IMR-90 (cell line): Measurements from ENCODE around the gene CTSF. TPM values are rescaled to one million over a fixed set of nuclear protein-coding genes. Genes with fewer than 3 reads are reported as not detected.

Source experiments
- ATAC-seq: fragments of 200-7000 bp; cut with Tn5 transposase; 2 replicates; pipeline ENCODE4 v1.9.1; 2020; ENCODE audit warnings: low read depth, mild to moderate bottlenecking, moderate library complexity
- BruUV-seq: library from RNA; stranded (reverse); fragments of 400-500 nt; replicated peaks from 2 replicates; lab custom pipeline; 2021; lab: Mats Ljungman, UMichigan
- CTCF ChIA-PET: fragments of 300-600 bp; formaldehyde crosslinking; extraction: SDS; loops from one replicate; lab custom pipeline; 2021; ENCODE audit warnings: antibody characterized with exemption; lab: Yijun Ruan, JAX
- POLR2A ChIA-PET: fragments of 300-600 bp; sonication (Branson Sonifier 250); formaldehyde crosslinking; loops from one replicate; lab custom pipeline; 2022; ENCODE audit warnings: antibody characterized with exemption; ENCODE audit not compliant: unreplicated experiment; lab: Charles Lee
- DNase-seq: peaks from one replicate; pipeline ENCODE4 v3.0.0; 2013
- H2AFZ ChIP-seq: replicated peaks from 2 replicates; pipeline ENCODE3; 2013; ENCODE audit warnings: low read length, mild to moderate bottlenecking; ENCODE audit not compliant: poor library complexity
- H2AK5ac ChIP-seq: 2 replicates; pipeline ENCODE4 v1.6.1; 2013; ENCODE audit warnings: low read depth, low read length, inconsistent platforms
- H2AK9ac ChIP-seq: replicated peaks from 2 replicates; pipeline ENCODE3; 2013; ENCODE audit warnings: mild to moderate bottlenecking, low read depth, low read length, moderate library complexity; ENCODE audit not compliant: poor library complexity
- H2BK120ac ChIP-seq: 2 replicates; pipeline ENCODE4 v1.6.1; 2013; ENCODE audit warnings: low read depth, low read length, inconsistent platforms
- H2BK15ac ChIP-seq: 3 replicates; pipeline ENCODE4 v1.6.1; 2013; ENCODE audit warnings: low read depth, low read length, inconsistent platforms
- H2BK20ac ChIP-seq: 2 replicates; pipeline ENCODE4 v1.6.1; 2013; ENCODE audit warnings: low read depth, mild to moderate bottlenecking, inconsistent platforms, low read length, moderate library complexity
- H2BK5ac ChIP-seq: 2 replicates; pipeline ENCODE4 v1.6.1; 2013; ENCODE audit warnings: mild to moderate bottlenecking, low read depth, low read length, inconsistent platforms; ENCODE audit not compliant: poor library complexity, severe bottlenecking
- H3K14ac ChIP-seq: replicated peaks from 2 replicates; pipeline ENCODE4 v1.6.1; 2013; ENCODE audit warnings: low read depth, low read length, inconsistent platforms
- H3K18ac ChIP-seq: 2 replicates; pipeline ENCODE4 v1.6.1; 2013; ENCODE audit warnings: low read depth, low read length, control low read depth
- H3K23ac ChIP-seq: 2 replicates; pipeline ENCODE4 v1.6.1; 2013; ENCODE audit warnings: low read depth, low read length, inconsistent platforms
- H3K27ac ChIP-seq: 2 replicates; pipeline ENCODE4 v1.5.1; 2013; ENCODE audit warnings: mild to moderate bottlenecking, control low read depth, low read length; ENCODE audit not compliant: insufficient read depth
- H3K27me3 ChIP-seq: 2 replicates; pipeline ENCODE4 v1.6.1; 2013; ENCODE audit warnings: low read length; ENCODE audit not compliant: control insufficient read depth, insufficient read depth
- H3K36me3 ChIP-seq: 2 replicates; pipeline ENCODE4 v1.6.1; 2013; ENCODE audit warnings: low read length, mixed read lengths; ENCODE audit not compliant: control insufficient read depth, insufficient read depth
- H3K4ac ChIP-seq: 2 replicates; pipeline ENCODE4 v1.6.1; 2013; ENCODE audit warnings: low read depth, low read length, inconsistent platforms
- H3K4me1 ChIP-seq: 2 replicates; pipeline ENCODE4 v1.6.1; 2013; ENCODE audit warnings: low read length, mixed read lengths; ENCODE audit not compliant: control insufficient read depth, insufficient read depth
- H3K4me2 ChIP-seq: 2 replicates; pipeline ENCODE4 v1.6.1; 2013; ENCODE audit warnings: low read depth, mild to moderate bottlenecking, control low read depth, low read length, moderate library complexity
- H3K4me3 ChIP-seq: 2 replicates; pipeline ENCODE4 v1.5.1; 2013; ENCODE audit warnings: low read depth, mild to moderate bottlenecking, control low read depth, low read length, moderate library complexity; ENCODE audit not compliant: insufficient read depth
- H3K56ac ChIP-seq: 2 replicates; pipeline ENCODE4 v1.6.1; 2013; ENCODE audit warnings: low read length, inconsistent platforms; ENCODE audit not compliant: insufficient read depth; ENCODE audit errors: extremely low read depth
- H3K79me1 ChIP-seq, 2 experiments: 2 replicates each; pipeline ENCODE4 v1.6.1; 2013; ENCODE audit warnings: low read length in 2 of 2, inconsistent platforms in 1 of 2, low read depth in 1 of 2
- H3K9ac ChIP-seq: 2 replicates; pipeline ENCODE4 v1.6.1; 2013; ENCODE audit warnings: low read depth, low read length, control low read depth
- H3K9me1 ChIP-seq: 2 replicates; pipeline ENCODE4 v1.6.1; 2013; ENCODE audit warnings: low read length, inconsistent platforms; ENCODE audit not compliant: insufficient read depth
- H3K9me3 ChIP-seq: 2 replicates; pipeline ENCODE4 v1.6.1; 2013; ENCODE audit warnings: low read length; ENCODE audit not compliant: control insufficient read depth, insufficient read depth
- H4K20me1 ChIP-seq: 2 replicates; pipeline ENCODE4 v1.6.1; 2013; ENCODE audit warnings: low read length, inconsistent platforms; ENCODE audit not compliant: insufficient read depth
- H4K5ac ChIP-seq: 2 replicates; pipeline ENCODE4 v1.6.1; 2013; ENCODE audit warnings: mild to moderate bottlenecking, low read depth, low read length, control low read depth
- H4K8ac ChIP-seq, 2 experiments: 2 replicates each; pipeline ENCODE4 v1.6.1; 2013; ENCODE audit warnings: low read depth in 2 of 2, low read length in 2 of 2, control low read depth in 1 of 2, inconsistent platforms in 1 of 2
- H4K91ac ChIP-seq: 2 replicates; pipeline ENCODE4 v1.6.1; 2013; ENCODE audit warnings: low read depth, low read length, inconsistent platforms; ENCODE audit not compliant: insufficient read depth
- CTCF ChIP-seq: conservative IDR thresholded peaks from 2 replicates; pipeline ENCODE4 v1.5.1; 2012; ENCODE audit warnings: mild to moderate bottlenecking, low read depth, low read length, improper control_type of control experiment
- ELK1 ChIP-seq: fragments of 150-350 bp; IDR thresholded peaks from 2 replicates; pipeline ENCODE4 v1.6.1; 2016; ENCODE audit warnings: low read depth, mild to moderate bottlenecking, low read length, moderate library complexity, borderline replicate concordance
- MAFK ChIP-seq: IDR thresholded peaks from 2 replicates; pipeline ENCODE4 v1.6.1; 2012; ENCODE audit warnings: low read depth, low read length, improper control_type of control experiment
- NFE2L2 ChIP-seq: fragments of 150-350 bp; IDR thresholded peaks from 2 replicates; pipeline ENCODE4 v1.6.1; 2016; ENCODE audit warnings: low read depth, mild to moderate bottlenecking, low read length
- SMC3 ChIP-seq: fragments of 150-350 bp; IDR thresholded peaks from 2 replicates; pipeline ENCODE4 v1.6.1; 2016; ENCODE audit warnings: low read depth, mild to moderate bottlenecking, antibody characterized with exemption, low read length, moderate library complexity
- WGBS, 2 experiments: methylation state at CpG; one replicate each; pipeline versions ENCODE4 v1.1.5 to v1.1.7; 2013; ENCODE audit warnings: missing lambda C conversion rate in 2 of 2; ENCODE audit not compliant: insufficient read length in 1 of 2; ENCODE audit errors: extremely low coverage in 2 of 2; 5-methylcytosine and 5-hydroxymethylcytosine counted together
- dilution Hi-C: fragments of 300-500 bp; cut with HindIII; formaldehyde crosslinking; loops from one replicate; pipeline ENCODE4 v1.14.3; 2018; ENCODE audit warnings: low sequenced_read_pairs; ENCODE audit not compliant: unreplicated experiment
- in situ Hi-C: fragments of 300-500 bp; cut with MboI; formaldehyde crosslinking; loops from 3 replicates; pipeline ENCODE4 v1.14.3; 2019; ENCODE audit warnings: low sequenced_read_pairs, inconsistent platforms, mixed read lengths
- intact Hi-C: fragments of 100-400 bp; cut with micrococcal nuclease; formaldehyde crosslinking; loops from 2 replicates; pipeline ENCODE4 v1.10.0; 2022
- polyA plus RNA-seq, 3 experiments: library from polyadenylated mRNA; depleted of rRNA; stranded (reverse); fragments of >200 nt; gene quantifications; 2 replicates each; pipeline ENCODE4 v1.2.3, GENCODE V29; 2012; ENCODE audit warnings: low replicate concordance in 1 of 3
- total RNA-seq: library from RNA; depleted of rRNA; stranded (reverse); fragments of >200 nt; gene quantifications from 2 replicates; pipeline ENCODE4 v1.2.3, GENCODE V29; 2012

CTSF gene
- total and polyA plus RNA-seq, 2 of the 4 experiments (the other 2 are of a cell fraction), result 4.1 to 16.0 TPM

- Histone ChIP-seq H3K27ac (peak overlapping the region; percentile 85), H3K36me3 (peaks cover 2% of the 10 kb centered on the region; the same call in 1 of the 2 replicates), H2AFZ (peak overlapping the region; percentile 99), H4K8ac (peak overlapping the region; percentile 71 to 96), H4K5ac (peak overlapping the region; percentile 58), H2BK5ac (peak overlapping the region; percentile 75), H3K9me3 (no peaks in the 10 kb centered on the region), H3K79me1 (peaks cover 23 to 35% of the 10 kb centered on the region in 2 experiments), H2BK120ac (peak overlapping the region; percentile 20; the same call in 1 of the 2 replicates), H3K56ac (peak overlapping the region; percentile 79), H3K4me1 (peaks cover 11% of the 10 kb centered on the region), H3K4me3 (peak overlapping the region; percentile 71), H2BK15ac (peak overlapping the region; percentile 18; the same call in 1 of the 3 replicates), H4K20me1 (no peaks in the 10 kb centered on the region), H3K18ac (peak overlapping the region; percentile 25; the same call in 1 of the 2 replicates), H3K4me2 (peak overlapping the region; percentile 89), H2AK9ac (peak overlapping the region; percentile 90), H2AK5ac (peak overlapping the region; percentile 46; the same call in 1 of the 2 replicates), H4K91ac (peak overlapping the region; percentile 75), H2BK20ac (no peak overlapping the region), H3K9ac (peak overlapping the region; percentile 93), H3K23ac (peak overlapping the region; percentile 87; the same call in 1 of the 2 replicates), H3K27me3 (no peaks in the 10 kb centered on the region), H3K9me1 (peaks cover 19% of the 10 kb centered on the region), H3K14ac (peak overlapping the region; percentile 95), H3K4ac (peak overlapping the region; percentile 90)
- intact Hi-C loops, result no loop called here
- in situ Hi-C loops, result no loop called here
- dilution Hi-C loops, result no loop called here
- ChIA-PET CTCF (interaction anchor here (0.5 to 1.1 kb wide), 3 partner anchors 14 to 44 kb away, joined by 4 to 5 read pairs (median 5); no protein-coding TSS in a partner anchor), POLR2A (no interaction called here)
- DNase-seq (no peak), ATAC-seq (0 out of 2 replicates have a peak, but pooled peaks have one; percentile 1)
- WGBS, 2 experiments, result 6% methylated on average over 10 of the region's 12 CpGs; no CpG with 5 or more reads in 1 of the 2 experiments
- TF ChIP-seq MAFK (no peak), ELK1 (no peak), CTCF (no peak), SMC3 (no peak), NFE2L2 (no peak)
- BruUV-seq, result no TSS peak
These were observed 24.9 kb upstream of the CTSF start for GRCh38 chr11:66593303-66593635.
